Ascending aorta (tissue), 2 donors: ENCODE results near the gene SLC1A3. TPM values are rescaled to one million over a fixed set of nuclear protein-coding genes. Genes with fewer than 3 reads are reported as not detected.

Experiments
- DNase-seq, 2 donors: peaks; one replicate each; pipeline ENCODE4 v3.0.0-alpha.2; 2019; ENCODE audit warnings: low spot score in 2 of 2
- H3K27ac ChIP-seq, 2 donors: fragments of 200-600 bp; sonication (generic); one replicate each; pipeline ENCODE4 v1.5.1; 2016 to 2017; ENCODE audit warnings: mild to moderate bottlenecking in 1 of 2
- H3K27me3 ChIP-seq: fragments of 200-600 bp; sonication (generic); one replicate; pipeline ENCODE4 v1.5.1; 2017
- H3K36me3 ChIP-seq, 2 donors: fragments of 200-600 bp; sonication (generic); one replicate each; pipeline ENCODE4 v1.5.1; 2016
- H3K4me1 ChIP-seq, 2 donors: fragments of 200-600 bp; sonication (generic); one replicate each; pipeline ENCODE4 v1.5.1; 2016 to 2017; ENCODE audit warnings: mild to moderate bottlenecking in 1 of 2
- H3K4me3 ChIP-seq, 2 donors: fragments of 200-600 bp; sonication (generic); one replicate each; pipeline ENCODE4 v1.5.1; 2016 to 2017; ENCODE audit warnings: mild to moderate bottlenecking in 1 of 2
- H3K9me3 ChIP-seq, 2 donors: fragments of 200-600 bp; sonication (generic); one replicate each; pipeline ENCODE4 v1.5.1; 2016
- CTCF ChIP-seq, 3 experiments: fragments of 200-600 bp in 2 of 3; fragments of 450-650 bp in 1 of 3; sonication (generic) in 2 of 3; IDR thresholded peaks; one replicate each; pipeline ENCODE4 v1.5.1; 2016 to 2019; ENCODE audit warnings: antibody characterized with exemption in 3 of 3, mild to moderate bottlenecking in 1 of 3, moderate library complexity in 1 of 3
- intact Hi-C: fragments of 100-400 bp; cut with DNase I; formaldehyde crosslinking; loops from one replicate; pipeline ENCODE4 v1.15.1; 2023
- total RNA-seq: library from RNA; depleted of rRNA; stranded (reverse); fragments of >200 nt; gene quantifications from one replicate; pipeline ENCODE4 v1.1.0, GENCODE V29; 2016

SLC1A3 gene
- total RNA-seq, 1 donor from 2014 or later = 3.0 TPM

- Histone ChIP-seq H3K36me3 (no peaks in the 10 kb centered on the region), H3K9me3 (no peaks in the 10 kb centered on the region), H3K27me3 (no peaks in the 10 kb centered on the region), H3K4me1 (no peaks in the 10 kb centered on the region), H3K27ac (no peak overlapping the region), H3K4me3 (no peak overlapping the region)
- intact Hi-C loops = no loop called here
- no peak for DNase-seq
- no peak for TF ChIP-seq CTCF (IDR thresholded peaks at IDR 0.05)
Measured at GRCh38 chr5:36630201-36631145, 24.1 kb downstream of the SLC1A3 start.

GRCh38 chr5:36631154-36631553 is 24.7 kb downstream of the SLC1A3 start:
- intact Hi-C loops = no loop called here
- no peak for TF ChIP-seq CTCF (IDR thresholded peaks at IDR 0.05)
- Histone ChIP-seq H3K27me3 (no peaks in the 10 kb centered on the region), H3K36me3 (no peaks in the 10 kb centered on the region), H3K4me1 (no peaks in the 10 kb centered on the region), H3K9me3 (no peaks in the 10 kb centered on the region), H3K27ac (no peak overlapping the region), H3K4me3 (no peak overlapping the region)
- DNase-seq = no peak

- intact Hi-C loops = no loop called here
- H3K4me1 ChIP-seq = no peaks in the 10 kb centered on the region
- no peak for DNase-seq
- no peaks in the 10 kb centered on the region for H3K9me3 ChIP-seq
- no peak for TF ChIP-seq CTCF (IDR thresholded peaks at IDR 0.05)
- H3K36me3 ChIP-seq = no peaks in the 10 kb centered on the region
- H3K27ac ChIP-seq = no peak overlapping the region
- no peaks in the 10 kb centered on the region for H3K27me3 ChIP-seq
- H3K4me3 ChIP-seq = no peak overlapping the region
Measured at GRCh38 chr5:36631620-36632362, 25.4 kb downstream of the SLC1A3 start.

- H3K27ac ChIP-seq = no peak overlapping the region
- H3K27me3 ChIP-seq = no peaks in the 10 kb centered on the region
- no peak overlapping the region for H3K4me3 ChIP-seq
- intact Hi-C loops = no loop called here
- H3K4me1 ChIP-seq = no peaks in the 10 kb centered on the region
- H3K36me3 ChIP-seq = no peaks in the 10 kb centered on the region
- no peak for TF ChIP-seq CTCF (IDR thresholded peaks at IDR 0.05)
- H3K9me3 ChIP-seq = no peaks in the 10 kb centered on the region
- DNase-seq = no peak
Measured at GRCh38 chr5:36632363-36632664, 25.9 kb downstream of the SLC1A3 start.

GRCh38 chr5:36635721-36636390 is 29.4 kb downstream of the SLC1A3 start:
- no peak for TF ChIP-seq CTCF (IDR thresholded peaks at IDR 0.05)
- H3K4me1 ChIP-seq = no peaks in the 10 kb centered on the region
- no peak for DNase-seq
- H3K36me3 ChIP-seq = no peaks in the 10 kb centered on the region
- intact Hi-C loops = no loop called here
- no peak overlapping the region for H3K27ac ChIP-seq
- no peaks in the 10 kb centered on the region for H3K27me3 ChIP-seq
- H3K9me3 ChIP-seq = no peaks in the 10 kb centered on the region
- H3K4me3 ChIP-seq = no peak overlapping the region
